ENCODE measurements around the gene PRSS33.

DNA sequence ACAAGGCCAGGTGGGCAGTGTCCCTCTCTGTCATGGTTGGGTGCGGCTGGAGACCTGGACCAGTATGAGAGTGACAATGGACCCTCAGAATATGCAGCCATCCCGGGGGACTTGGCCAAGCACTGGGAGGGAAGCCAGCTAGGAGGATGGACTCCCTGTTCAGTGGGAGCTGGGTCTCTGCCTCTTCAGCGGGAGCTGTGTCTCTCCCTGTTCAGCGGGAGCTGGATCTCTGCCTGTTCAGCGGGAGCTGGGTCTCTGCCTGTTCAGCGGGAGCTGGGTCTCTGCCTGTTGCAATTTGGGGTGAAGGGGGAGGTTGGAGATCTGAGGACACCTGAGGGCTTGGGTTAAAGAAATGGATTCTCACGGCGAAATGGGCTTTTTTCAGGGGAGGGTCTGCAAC lies 3.8 kb upstream of the PRSS33 start:
- TF ChIP-seq, protein P1, sequence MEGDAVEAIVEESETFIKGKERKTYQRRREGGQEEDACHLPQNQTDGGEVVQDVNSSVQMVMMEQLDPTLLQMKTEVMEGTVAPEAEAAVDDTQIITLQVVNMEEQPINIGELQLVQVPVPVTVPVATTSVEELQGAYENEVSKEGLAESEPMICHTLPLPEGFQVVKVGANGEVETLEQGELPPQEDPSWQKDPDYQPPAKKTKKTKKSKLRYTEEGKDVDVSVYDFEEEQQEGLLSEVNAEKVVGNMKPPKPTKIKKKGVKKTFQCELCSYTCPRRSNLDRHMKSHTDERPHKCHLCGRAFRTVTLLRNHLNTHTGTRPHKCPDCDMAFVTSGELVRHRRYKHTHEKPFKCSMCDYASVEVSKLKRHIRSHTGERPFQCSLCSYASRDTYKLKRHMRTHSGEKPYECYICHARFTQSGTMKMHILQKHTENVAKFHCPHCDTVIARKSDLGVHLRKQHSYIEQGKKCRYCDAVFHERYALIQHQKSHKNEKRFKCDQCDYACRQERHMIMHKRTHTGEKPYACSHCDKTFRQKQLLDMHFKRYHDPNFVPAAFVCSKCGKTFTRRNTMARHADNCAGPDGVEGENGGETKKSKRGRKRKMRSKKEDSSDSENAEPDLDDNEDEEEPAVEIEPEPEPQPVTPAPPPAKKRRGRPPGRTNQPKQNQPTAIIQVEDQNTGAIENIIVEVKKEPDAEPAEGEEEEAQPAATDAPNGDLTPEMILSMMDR (IDR thresholded peaks at IDR 0.05) = no peak
- TF ChIP-seq POLR2A (IDR thresholded peaks at IDR 0.05) = no peak
